ENCODE results near the gene NPFFR2. TPM values are rescaled to one million over a fixed set of nuclear protein-coding genes. Genes with fewer than 3 reads are reported as not detected.

The NPFFR2 gene
- total and polyA plus RNA-seq, 9 of the 15 experiments (the other 6 are each of a cell fraction or from before 2014, with no cell fraction given) = 0.15 to 0.98 (median 0.48) TPM

GRCh38 chr4:72194046-72194445, 162.2 kb downstream of the NPFFR2 start:
- Histone ChIP-seq H3K79me2 (ENCODE audit: control insufficient read depth, insufficient read depth, low read length) (no peaks in the 10 kb centered on the region), H3K9me3 (replicated peaks; ENCODE audit: control insufficient read depth, insufficient read depth, low read depth, low read length) (no peaks in the 10 kb centered on the region), H2AFZ (ENCODE audit: low read depth, low read length) (no peak overlapping the region), H3K27me3 (ENCODE audit: control insufficient read depth in 2 of 2, insufficient read depth in 2 of 2, low read length in 2 of 2) (no peaks in the 10 kb centered on the region), H3K4me2 (ENCODE audit: insufficient read depth, low read length) (no peak overlapping the region), H3K4me3 (no peak overlapping the region), H3K36me3 (ENCODE audit: control insufficient read depth, insufficient read depth, low read length) (no peaks in the 10 kb centered on the region), H3K27ac (ENCODE audit: extremely low read depth, low read depth, low read length) (no peak overlapping the region), H3K4me1 (replicated peaks in 1 of 2; ENCODE audit: control insufficient read depth in 2 of 2, insufficient read depth in 2 of 2, low read length in 2 of 2) (no peaks in the 10 kb centered on the region), H3K9ac (ENCODE audit: insufficient read depth in 1 of 2, low read depth in 2 of 2, low read length in 2 of 2) (no peak overlapping the region), H3K9me1 (ENCODE audit: control insufficient read depth, insufficient read depth, low read length) (no peaks in the 10 kb centered on the region), H4K20me1 (replicated peaks; ENCODE audit: control insufficient read depth, insufficient read depth, low read length) (no peaks in the 10 kb centered on the region)
- CTCF ChIA-PET (ENCODE audit: low intra/inter-chr PET ratio) = no interaction called here
- POLR2A ChIA-PET = no interaction called here
- intact Hi-C loops (cut with micrococcal nuclease) = no loop called here
- FAIRE-seq (no peak), DNase-seq (ENCODE audit: extremely low read depth in 1 of 4, low spot score in 3 of 4) (no peak), ATAC-seq (no peak)
- 1% methylated on average over 8 of the region's 8 CpGs for WGBS (ENCODE audit: insufficient coverage, low coverage, missing lambda C conversion rate)
- no peak for TF ChIP-seq KLF10 (CRISPR knock-in tag; IDR thresholded peaks at IDR 0.05)
- TF ChIP-seq MAFF (IDR thresholded peaks at IDR 0.05; ENCODE audit: low read length) = no peak
- TF ChIP-seq PCBP2 (IDR thresholded peaks at IDR 0.05; ENCODE audit: low read depth, low read length, poor library complexity, severe bottlenecking) = no peak
- no peak for TF ChIP-seq LEF1 (IDR thresholded peaks at IDR 0.05)
- no peak for TF ChIP-seq ETV1 (tag; conservative IDR thresholded peaks at IDR 0.05; ENCODE audit: low read depth)
- no peak for TF ChIP-seq ZSCAN29 (IDR thresholded peaks at IDR 0.05)
- TF ChIP-seq NELFE (IDR thresholded peaks at IDR 0.05; ENCODE audit: insufficient read depth, insufficient read length) = no peak
- no peak for TF ChIP-seq MAZ (CRISPR knock-in tag; conservative IDR thresholded peaks at IDR 0.05 in 1 of 2, IDR thresholded peaks at IDR 0.05 in 1 of 2)
- TF ChIP-seq, protein P1, sequence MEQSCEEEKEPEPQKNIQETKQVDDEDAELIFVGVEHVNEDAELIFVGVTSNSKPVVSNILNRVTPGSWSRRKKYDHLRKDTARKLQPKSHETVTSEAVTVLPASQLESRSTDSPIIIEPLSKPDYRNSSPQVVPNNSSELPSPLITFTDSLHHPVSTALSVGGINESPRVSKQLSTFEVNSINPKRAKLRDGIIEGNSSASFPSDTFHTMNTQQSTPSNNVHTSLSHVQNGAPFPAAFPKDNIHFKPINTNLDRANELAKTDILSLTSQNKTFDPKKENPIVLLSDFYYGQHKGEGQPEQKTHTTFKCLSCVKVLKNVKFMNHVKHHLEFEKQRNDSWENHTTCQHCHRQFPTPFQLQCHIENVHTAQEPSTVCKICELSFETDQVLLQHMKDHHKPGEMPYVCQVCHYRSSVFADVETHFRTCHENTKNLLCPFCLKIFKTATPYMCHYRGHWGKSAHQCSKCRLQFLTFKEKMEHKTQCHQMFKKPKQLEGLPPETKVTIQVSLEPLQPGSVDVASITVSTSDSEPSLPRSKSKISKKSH (CRISPR knock-in tag; IDR thresholded peaks at IDR 0.05) = no peak
- no TSS peak for BruUV-seq (replicated peaks)
- in situ Hi-C loops (cut with MboI) = no loop called here
